ENCODE data around the gene RAB3IL1.

The RAB3IL1 gene

GRCh38 chr11:61901397-61901796 lies 16.0 kb downstream of the RAB3IL1 start:
- DNase-seq, result no peak

GRCh38 chr11:61900251-61900650 lies 17.1 kb downstream of the RAB3IL1 start:
- DNase-seq, result no peak

- DNase-seq, result peak; percentile 86
Observed at GRCh38 chr11:61899146-61899841, 18.1 kb downstream of the RAB3IL1 start.

- DNase-seq, result no peak
Observed at GRCh38 chr11:61898247-61898582, 19.2 kb downstream of the RAB3IL1 start.

GRCh38 chr11:61897387-61898246 lies 19.7 kb downstream of the RAB3IL1 start:
- DNase-seq, result peak; percentile 25

GRCh38 chr11:61896665-61897386 lies 20.5 kb downstream of the RAB3IL1 start:
- DNase-seq, result no peak

GRCh38 chr11:61895718-61896059 lies 21.7 kb downstream of the RAB3IL1 start:
- DNase-seq, result no peak

- DNase-seq, result no peak
Observed at GRCh38 chr11:61895046-61895717, 22.2 kb downstream of the RAB3IL1 start.

GRCh38 chr11:61893981-61894380 lies 23.4 kb downstream of the RAB3IL1 start:
- no peak for DNase-seq

- no peak for DNase-seq
Observed at GRCh38 chr11:61892085-61892370, 25.3 kb downstream of the RAB3IL1 start.

GRCh38 chr11:61891331-61892084 lies 25.9 kb downstream of the RAB3IL1 start, which contains the start of gene FADS3:
Gene FADS3 (minus strand): TSS chr11:61891545. CDS start chr11:61891381, 164 bp downstream.
- peak; percentile 68 for DNase-seq

- DNase-seq, result no peak
Observed at GRCh38 chr11:61890529-61891330, 26.6 kb downstream of the RAB3IL1 start.

- DNase-seq, result no peak
Observed at GRCh38 chr11:61889831-61890230, 27.5 kb downstream of the RAB3IL1 start.

- no peak for DNase-seq
Observed at GRCh38 chr11:61888590-61888989, 28.8 kb downstream of the RAB3IL1 start.

- no peak for DNase-seq
Observed at GRCh38 chr11:61887839-61888494, 29.4 kb downstream of the RAB3IL1 start.

GRCh38 chr11:61886643-61887042 lies 30.7 kb downstream of the RAB3IL1 start:
- no peak for DNase-seq

- DNase-seq, result no peak
Observed at GRCh38 chr11:61885784-61886580, 31.4 kb downstream of the RAB3IL1 start.

- DNase-seq, result no peak
Observed at GRCh38 chr11:61885166-61885778, 32.1 kb downstream of the RAB3IL1 start.

GRCh38 chr11:61883947-61884346 lies 33.4 kb downstream of the RAB3IL1 start:
- DNase-seq, result no peak

GRCh38 chr11:61883327-61883726 lies 34.0 kb downstream of the RAB3IL1 start:
- DNase-seq, result no peak
